ENCODE measurements around the gene FUCA2.

FUCA2 gene, protein sequence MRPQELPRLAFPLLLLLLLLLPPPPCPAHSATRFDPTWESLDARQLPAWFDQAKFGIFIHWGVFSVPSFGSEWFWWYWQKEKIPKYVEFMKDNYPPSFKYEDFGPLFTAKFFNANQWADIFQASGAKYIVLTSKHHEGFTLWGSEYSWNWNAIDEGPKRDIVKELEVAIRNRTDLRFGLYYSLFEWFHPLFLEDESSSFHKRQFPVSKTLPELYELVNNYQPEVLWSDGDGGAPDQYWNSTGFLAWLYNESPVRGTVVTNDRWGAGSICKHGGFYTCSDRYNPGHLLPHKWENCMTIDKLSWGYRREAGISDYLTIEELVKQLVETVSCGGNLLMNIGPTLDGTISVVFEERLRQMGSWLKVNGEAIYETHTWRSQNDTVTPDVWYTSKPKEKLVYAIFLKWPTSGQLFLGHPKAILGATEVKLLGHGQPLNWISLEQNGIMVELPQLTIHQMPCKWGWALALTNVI

DNA sequence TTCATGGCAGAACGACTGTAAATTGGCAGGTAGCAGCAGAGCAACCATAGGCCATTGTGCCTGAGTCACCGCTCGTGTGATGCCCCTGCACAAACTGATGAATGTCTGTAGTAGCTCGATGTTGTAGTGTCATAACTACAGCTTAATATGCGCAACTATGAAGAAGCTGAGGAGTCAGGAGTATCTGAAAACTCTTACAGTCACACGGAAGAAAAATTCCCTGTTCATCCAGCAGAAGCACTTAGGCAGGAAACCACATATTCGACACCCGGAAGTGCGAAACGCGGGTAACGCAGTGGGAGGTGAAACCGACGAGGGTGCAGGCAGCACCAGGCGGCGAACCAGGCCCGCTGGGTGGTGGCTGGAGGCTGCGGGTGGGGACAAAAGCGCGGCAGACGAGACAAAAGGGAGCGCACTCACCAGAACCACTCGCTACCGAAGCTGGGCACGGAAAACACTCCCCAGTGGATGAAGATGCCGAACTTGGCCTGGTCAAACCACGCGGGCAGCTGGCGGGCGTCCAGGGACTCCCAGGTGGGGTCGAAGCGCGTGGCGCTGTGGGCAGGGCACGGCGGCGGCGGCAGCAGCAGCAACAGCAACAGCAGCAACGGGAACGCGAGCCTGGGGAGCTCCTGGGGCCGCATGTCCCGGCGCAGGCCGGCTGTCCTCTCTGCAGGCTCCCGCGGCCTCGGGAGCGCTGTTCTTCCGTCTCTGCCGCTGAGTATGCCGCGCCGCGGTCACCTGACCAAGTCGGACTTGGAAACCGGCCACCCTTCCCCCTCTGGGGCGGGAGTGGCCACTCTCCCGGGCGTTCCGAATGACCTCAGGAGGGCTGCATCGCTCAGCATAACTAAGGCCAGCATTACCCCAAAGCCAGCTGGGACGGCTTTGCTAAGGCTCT is at the start of gene FUCA2:
TSS of gene FUCA2 (minus strand) at position 730 of the 901 bp plus-strand sequence. CDS start at position 644, 86 bp downstream.
- DNase-seq, result peak; percentile 73

- DNase-seq, result no peak
Measured at GRCh38 chr6:143561105-143561704, 49.7 kb upstream of the FUCA2 start.

DNA sequence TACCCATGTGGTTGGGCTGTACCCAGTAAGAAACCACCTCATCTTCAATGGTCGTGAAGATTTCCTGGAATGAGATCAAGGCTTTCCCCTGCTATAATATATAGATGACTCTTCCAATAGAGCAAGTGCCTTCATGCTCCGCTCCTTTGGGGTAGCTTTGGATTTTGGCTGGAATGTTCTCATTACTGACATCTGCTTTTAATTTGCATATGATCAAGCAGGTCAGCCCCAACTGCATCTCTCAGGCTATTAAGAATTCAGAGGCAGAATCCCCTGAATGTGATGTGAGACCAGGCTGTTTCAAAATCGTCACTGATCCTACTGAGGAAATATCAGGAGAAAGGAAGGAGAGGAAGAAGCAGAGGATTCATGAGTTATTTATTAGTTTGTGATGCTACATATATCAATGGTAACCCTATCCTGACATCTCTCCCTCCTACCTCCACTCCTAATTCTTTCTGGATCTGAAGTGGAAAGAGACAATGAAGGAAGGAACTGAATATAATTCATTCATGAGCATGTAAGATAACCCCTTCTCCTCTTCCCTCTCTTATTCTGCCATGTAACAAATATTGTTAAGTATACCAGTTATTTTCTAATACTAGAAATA is 47.6 kb upstream of the FUCA2 start:
- DNase-seq, result no peak

DNA sequence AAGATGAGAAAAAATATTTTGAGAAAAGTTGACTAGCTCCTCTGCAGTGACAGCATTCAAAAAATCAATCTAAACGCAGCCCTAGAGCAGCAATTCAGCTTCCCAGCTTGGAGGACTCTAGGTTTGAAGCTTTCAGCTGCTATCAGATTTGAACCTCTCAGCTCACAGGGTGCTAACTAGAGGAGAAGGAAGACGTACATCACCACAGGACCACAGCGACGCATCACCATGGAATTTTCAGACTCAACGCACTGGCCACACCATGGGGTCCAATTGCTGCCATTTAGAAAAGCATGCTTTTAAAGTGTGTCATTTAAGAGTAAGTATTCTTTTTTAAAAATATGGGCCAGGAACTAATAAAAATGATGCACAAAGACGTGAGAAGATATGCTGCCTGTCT is 45.0 kb upstream of the FUCA2 start:
- DNase-seq, result no peak

DNA sequence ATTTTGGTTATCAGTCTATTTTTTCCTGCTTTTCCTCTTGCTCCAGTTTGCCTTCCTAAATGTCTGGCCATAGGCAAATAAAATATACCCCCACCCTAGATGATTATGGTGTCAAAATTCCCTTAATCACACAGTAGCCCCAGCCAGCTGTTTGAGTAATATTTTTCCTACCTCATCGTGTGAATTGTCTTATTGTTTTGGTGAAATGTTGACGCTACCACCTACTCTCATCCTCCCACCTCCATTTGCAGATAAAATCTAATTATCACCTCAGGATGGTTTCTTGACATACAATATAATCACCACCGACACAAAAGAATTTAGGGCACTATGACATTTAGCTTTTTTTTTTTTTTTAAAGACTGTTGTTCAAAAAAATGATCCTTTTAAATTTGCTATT is 44.1 kb upstream of the FUCA2 start:
- no peak for DNase-seq

- no peak for DNase-seq
Measured at GRCh38 chr6:143555071-143555492, 43.6 kb upstream of the FUCA2 start.

GRCh38 chr6:143553337-143553736 is 41.8 kb upstream of the FUCA2 start:
- DNase-seq, result no peak

GRCh38 chr6:143549949-143550268 is 38.4 kb upstream of the FUCA2 start:
- DNase-seq, result no peak

GRCh38 chr6:143549221-143549948 is 37.9 kb upstream of the FUCA2 start:
- peak; percentile 41 for DNase-seq

GRCh38 chr6:143546599-143546998 is 35.1 kb upstream of the FUCA2 start:
- no peak for DNase-seq

- peak; percentile 49 for DNase-seq
Measured at GRCh38 chr6:143545976-143546547, 34.5 kb upstream of the FUCA2 start.

DNA sequence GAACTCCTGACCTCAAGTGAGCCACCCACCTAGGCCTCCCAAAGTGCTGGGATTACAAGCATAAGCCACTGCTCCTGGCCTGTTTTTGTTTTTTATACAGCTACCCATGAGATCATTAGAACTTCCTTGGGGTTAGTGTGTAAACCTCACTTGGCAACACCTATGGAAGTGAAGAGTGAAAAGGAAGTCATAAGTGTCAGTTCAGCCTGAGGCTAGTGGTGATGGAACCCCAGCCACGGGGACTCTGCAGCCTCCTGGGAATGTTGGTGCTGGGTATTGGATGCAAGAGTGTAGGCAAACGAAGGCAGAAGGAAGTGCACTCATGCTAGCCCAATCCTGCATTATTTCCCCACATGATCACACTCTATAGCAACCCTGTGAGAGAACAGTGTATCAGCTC is 33.6 kb upstream of the FUCA2 start:
- no peak for DNase-seq

DNA sequence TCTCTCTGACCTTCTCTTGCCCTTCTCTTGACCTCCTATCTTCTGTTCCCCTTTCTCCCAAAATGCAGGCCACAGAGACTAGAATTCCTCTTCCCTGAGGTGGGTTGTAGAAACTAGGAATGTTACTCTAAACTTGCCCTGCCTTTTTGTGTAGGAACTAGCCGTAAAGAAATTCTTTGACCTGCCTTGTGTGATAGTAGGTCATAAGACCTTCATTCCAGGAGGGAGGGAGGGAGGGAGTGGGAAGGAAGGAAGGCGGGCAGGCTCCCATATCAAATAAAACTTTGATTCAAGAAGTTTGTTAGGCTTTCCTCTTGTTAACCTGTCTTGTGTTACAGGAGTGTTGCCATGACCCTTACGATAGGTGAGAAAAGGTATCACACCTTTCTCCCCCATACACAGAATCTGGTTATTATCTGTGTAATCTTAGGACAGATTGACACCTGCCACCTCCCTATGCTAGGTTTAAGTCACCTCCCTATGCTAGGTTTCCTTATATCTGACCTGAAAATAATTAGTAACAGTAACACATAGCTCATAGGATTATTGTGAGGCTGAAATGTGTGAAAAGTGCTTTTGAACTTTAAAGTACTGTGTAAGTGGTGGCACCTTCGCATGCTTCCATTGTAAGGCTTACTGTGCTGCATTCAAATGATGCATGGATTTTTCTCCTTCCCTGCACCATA is 32.6 kb upstream of the FUCA2 start:
- no peak for DNase-seq

DNA sequence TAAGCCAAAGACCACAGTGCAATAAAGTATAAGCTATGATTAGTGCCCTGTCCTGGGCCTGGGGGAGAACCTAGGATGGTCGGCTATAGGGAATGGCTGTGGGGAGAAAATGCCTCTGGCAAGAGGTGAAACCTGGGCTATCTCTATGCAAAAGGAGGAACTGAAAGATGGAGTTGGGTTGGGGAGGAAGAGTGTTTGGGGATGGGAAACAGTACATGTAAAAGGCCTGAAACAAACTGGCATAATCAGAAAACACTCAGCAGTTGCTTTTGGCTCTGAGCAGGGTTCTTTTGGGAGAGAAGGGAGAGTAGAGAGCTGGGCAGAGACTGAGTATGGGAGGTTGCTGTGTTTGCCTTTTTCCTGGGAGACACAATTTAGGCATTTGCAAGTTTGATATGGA is 31.9 kb upstream of the FUCA2 start:
- DNase-seq, result no peak

GRCh38 chr6:143542888-143543287 is 31.4 kb upstream of the FUCA2 start:
- DNase-seq, result no peak

DNA sequence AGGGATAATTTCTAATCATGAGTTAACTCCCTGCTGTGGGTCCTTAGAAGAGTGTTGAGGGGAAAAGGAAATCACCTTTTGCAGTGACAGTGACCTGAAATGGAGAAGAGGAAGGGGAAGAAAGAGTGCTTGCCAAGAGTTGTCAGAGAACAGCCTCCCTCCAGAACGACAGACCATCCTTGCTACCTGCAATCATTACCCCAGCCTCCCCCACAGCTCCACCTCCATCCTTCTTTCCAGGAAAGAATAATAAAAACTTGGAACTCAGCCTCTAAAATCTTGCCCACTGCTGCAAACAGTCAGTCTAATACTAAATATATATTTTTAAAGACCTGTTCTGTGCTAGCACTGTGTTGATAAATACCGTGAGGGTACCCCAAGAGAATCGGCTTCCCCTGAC is 28.7 kb upstream of the FUCA2 start:
- no peak for DNase-seq

GRCh38 chr6:143539734-143540133 is 28.2 kb upstream of the FUCA2 start:
- DNase-seq, result peak; percentile 54

GRCh38 chr6:143539106-143539505 is 27.6 kb upstream of the FUCA2 start:
- DNase-seq, result no peak

GRCh38 chr6:143538374-143538773 is 26.9 kb upstream of the FUCA2 start:
- no peak for DNase-seq

GRCh38 chr6:143536866-143537691 is 25.6 kb upstream of the FUCA2 start:
- peak; percentile 68 for DNase-seq
